ENCODE measurements around the gene IL13RA1.
A peak's percentile ranks its signal among the peaks of the same experiment; 100 is the strongest.

The IL13RA1 gene

DNA sequence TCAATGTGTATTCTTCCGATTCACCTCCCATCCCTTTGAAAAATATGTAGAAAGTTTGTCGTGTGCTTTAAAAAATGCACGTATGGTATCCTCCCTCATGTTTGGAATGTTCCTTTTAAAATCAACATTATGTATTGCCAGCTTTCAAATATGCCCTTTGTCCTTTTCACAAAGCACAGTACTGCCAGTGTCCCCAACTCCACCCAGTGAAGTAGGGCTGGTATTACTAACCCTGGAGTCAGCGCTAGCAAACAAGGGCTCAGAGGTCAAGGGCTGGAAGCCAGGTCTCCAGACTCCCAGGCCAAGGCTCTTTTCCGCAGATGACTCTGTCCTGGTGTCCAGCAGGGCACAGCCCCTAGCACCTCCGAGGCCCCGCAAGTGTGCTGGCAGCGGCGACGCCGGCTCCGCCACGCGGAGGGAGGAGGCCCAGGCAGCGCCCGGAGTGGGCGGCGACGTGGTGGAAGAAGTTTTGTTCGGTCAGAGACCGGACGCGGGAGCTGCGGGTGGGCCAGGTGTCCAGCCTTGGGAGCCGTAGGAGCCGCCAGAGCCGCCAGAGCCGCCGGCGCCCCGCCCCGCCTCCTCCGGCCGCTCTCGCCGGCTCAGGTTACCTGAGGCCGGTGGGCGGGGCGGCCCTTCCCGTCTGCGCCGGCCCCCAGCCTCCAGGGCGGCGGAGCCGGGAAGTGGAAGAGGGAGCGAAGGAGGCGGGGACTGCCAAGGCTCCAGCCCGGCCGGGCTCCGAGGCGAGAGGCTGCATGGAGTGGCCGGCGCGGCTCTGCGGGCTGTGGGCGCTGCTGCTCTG is at the start of gene IL13RA1:
Gene IL13RA1 (plus strand): TSS at position 720 of the 799 bp plus-strand sequence. CDS start 33 bp downstream, at position 753.
- Histone ChIP-seq H3K4me3 (ENCODE audit: low read depth in 1 of 2, low read length in 1 of 2) (peak within 1 kb of the TSS; percentile 69 to 72), H3K36me3 (no peaks in the 10 kb centered on the region), H3K4me1 (ENCODE audit: control insufficient read depth in 1 of 2, insufficient read depth in 1 of 2, low read depth in 1 of 2, low read length in 1 of 2) (peaks cover 23 to 53% of the 10 kb centered on the region in 2 experiments), H3K27me3 (no peaks in the 10 kb centered on the region), H3K9me3 (no peaks in the 10 kb centered on the region), H3K27ac (peak within 1 kb of the TSS; percentile 81)
- TF ChIP-seq, protein P1, sequence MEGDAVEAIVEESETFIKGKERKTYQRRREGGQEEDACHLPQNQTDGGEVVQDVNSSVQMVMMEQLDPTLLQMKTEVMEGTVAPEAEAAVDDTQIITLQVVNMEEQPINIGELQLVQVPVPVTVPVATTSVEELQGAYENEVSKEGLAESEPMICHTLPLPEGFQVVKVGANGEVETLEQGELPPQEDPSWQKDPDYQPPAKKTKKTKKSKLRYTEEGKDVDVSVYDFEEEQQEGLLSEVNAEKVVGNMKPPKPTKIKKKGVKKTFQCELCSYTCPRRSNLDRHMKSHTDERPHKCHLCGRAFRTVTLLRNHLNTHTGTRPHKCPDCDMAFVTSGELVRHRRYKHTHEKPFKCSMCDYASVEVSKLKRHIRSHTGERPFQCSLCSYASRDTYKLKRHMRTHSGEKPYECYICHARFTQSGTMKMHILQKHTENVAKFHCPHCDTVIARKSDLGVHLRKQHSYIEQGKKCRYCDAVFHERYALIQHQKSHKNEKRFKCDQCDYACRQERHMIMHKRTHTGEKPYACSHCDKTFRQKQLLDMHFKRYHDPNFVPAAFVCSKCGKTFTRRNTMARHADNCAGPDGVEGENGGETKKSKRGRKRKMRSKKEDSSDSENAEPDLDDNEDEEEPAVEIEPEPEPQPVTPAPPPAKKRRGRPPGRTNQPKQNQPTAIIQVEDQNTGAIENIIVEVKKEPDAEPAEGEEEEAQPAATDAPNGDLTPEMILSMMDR (IDR thresholded peaks at IDR 0.05), result no peak

DNA sequence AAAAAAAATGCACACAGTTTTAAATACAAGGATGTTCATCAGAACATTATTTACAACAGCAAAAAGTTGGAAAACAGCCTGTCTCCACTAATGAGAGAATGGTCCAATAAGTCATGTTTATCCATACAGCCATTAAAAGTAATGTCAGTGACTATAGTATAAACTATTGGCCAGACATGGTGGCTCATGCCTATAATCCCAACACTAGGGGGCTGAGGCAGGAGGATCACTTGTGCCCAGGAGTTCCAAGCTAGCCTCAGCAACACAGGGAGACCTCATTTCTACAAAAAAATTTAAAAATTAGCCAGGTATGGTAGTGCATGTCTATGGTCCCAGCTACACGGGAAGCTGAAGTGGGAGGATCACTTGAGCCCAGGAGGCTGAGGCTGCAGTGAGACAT is 48.1 kb upstream of the IL13RA1 start:
- H3K4me1 ChIP-seq (ENCODE audit: control insufficient read depth in 1 of 2, insufficient read depth in 1 of 2, low read depth in 1 of 2, low read length in 1 of 2), result no peaks in the 10 kb centered on the region
- no peaks in the 10 kb centered on the region for H3K9me3 ChIP-seq
- TF ChIP-seq, protein P1 (IDR thresholded peaks at IDR 0.05), result no peak
- peaks cover 61% of the 10 kb centered on the region for H3K36me3 ChIP-seq
- H3K27ac ChIP-seq, result no peak overlapping the region
- no peaks in the 10 kb centered on the region for H3K27me3 ChIP-seq
- H3K4me3 ChIP-seq (ENCODE audit: low read depth in 1 of 2, low read length in 1 of 2), result no peak overlapping the region

DNA sequence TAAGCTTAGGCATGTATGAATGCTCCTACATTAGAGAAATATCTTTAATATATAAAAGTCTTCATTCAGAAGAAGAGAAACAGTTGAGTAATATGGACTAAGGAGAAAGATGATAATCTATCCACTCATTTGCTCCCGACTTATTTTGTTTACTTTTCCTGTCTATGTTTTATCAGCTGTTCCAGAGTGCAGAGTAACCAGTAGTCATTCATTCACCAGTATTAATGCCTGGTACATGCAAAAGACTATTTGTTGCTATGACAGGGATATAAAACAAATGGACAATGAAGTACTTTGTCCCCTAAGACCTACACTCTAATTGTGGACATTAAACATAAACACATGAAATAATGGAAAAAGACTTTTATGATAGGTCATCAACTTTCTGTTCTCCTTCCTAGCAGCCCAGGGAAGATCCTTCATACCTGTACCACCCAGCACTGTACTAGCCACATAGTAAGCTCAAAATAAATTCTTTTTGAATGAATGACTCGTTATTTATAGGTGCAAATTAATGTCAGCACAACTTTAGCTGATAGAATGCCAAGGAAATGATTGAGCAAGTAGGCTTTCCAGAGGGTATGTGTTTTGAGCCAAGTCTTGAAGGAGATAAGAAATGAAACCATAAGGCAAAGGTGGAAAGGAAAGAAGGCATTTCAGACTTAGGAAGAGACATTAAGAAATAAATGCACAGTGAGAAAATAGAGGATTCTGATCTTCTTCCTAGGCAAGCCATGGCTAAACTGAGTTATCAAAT is 45.0 kb upstream of the IL13RA1 start:
- TF ChIP-seq, protein P1 (IDR thresholded peaks at IDR 0.05), result no peak
- no peaks in the 10 kb centered on the region for H3K27me3 ChIP-seq
- H3K27ac ChIP-seq, result no peak overlapping the region
- no peaks in the 10 kb centered on the region for H3K4me1 ChIP-seq (ENCODE audit: control insufficient read depth in 1 of 2, insufficient read depth in 1 of 2, low read depth in 1 of 2, low read length in 1 of 2)
- H3K4me3 ChIP-seq (ENCODE audit: low read depth in 1 of 2, low read length in 1 of 2), result no peak overlapping the region
- peaks cover 69% of the 10 kb centered on the region for H3K36me3 ChIP-seq
- no peaks in the 10 kb centered on the region for H3K9me3 ChIP-seq

DNA sequence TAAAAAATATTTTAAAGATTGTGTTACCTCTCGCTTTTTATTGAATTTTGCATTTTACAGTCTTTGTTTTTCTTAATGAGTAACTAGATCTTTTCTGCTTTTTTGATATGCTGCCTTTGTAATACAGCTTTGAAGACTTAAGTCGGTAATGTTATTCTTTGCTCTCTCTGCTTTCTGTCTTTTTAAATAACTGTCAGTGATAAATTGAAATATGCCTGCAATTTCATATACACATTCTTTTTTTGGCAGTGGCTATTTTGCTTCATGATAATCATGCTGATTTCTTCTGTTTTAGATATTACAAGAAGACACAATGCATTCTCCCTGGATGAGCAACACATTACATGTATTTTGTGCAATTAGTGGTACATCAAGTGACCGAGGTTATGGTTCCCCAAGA is 42.0 kb upstream of the IL13RA1 start:
- TF ChIP-seq, protein P1 (IDR thresholded peaks at IDR 0.05), result no peak
- no peak overlapping the region for H3K27ac ChIP-seq
- H3K4me1 ChIP-seq (ENCODE audit: control insufficient read depth in 1 of 2, insufficient read depth in 1 of 2, low read depth in 1 of 2, low read length in 1 of 2), result no peaks in the 10 kb centered on the region
- H3K27me3 ChIP-seq, result no peaks in the 10 kb centered on the region
- H3K36me3 ChIP-seq, result peaks cover 68% of the 10 kb centered on the region
- H3K9me3 ChIP-seq, result no peaks in the 10 kb centered on the region
- no peak overlapping the region for H3K4me3 ChIP-seq (ENCODE audit: low read depth in 1 of 2, low read length in 1 of 2)

DNA sequence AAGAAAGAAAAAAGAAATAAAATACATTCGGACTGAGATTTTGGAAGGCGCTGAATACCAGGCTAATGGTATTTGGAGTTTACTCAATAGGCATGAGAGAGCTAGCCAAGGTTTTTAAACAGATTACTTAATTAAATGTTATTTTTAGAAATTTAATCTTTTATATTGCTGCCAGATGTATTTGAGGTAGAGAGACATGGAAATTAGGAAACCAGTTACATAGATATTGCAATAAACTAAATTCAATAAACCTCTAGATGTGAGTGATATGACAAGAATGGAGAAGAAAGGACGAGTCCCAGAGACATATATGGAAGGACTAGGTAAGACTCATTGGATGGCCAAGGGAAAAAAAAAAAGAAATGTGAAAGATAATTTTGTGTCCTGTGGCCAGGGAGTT is 38.5 kb upstream of the IL13RA1 start:
- Histone ChIP-seq H3K9me3 (no peaks in the 10 kb centered on the region), H3K36me3 (peaks cover 33% of the 10 kb centered on the region), H3K4me1 (ENCODE audit: control insufficient read depth in 1 of 2, insufficient read depth in 1 of 2, low read depth in 1 of 2, low read length in 1 of 2) (no peaks in the 10 kb centered on the region), H3K27me3 (no peaks in the 10 kb centered on the region), H3K27ac (peak overlapping the region; percentile 33), H3K4me3 (ENCODE audit: low read depth in 1 of 2, low read length in 1 of 2) (no peak overlapping the region)
- TF ChIP-seq, protein P1 (IDR thresholded peaks at IDR 0.05), result no peak

Data from neutrophil (primary cell).